Measurements from ENCODE around the gene GPR78.

Gene GPR78

GRCh38 chr4:8547108-8547911 is 32.9 kb upstream of the GPR78 start:
- DNase-seq, result no peak

- DNase-seq, result no peak
Measured at GRCh38 chr4:8547912-8548730, 32.1 kb upstream of the GPR78 start.

- DNase-seq, result no peak
Measured at GRCh38 chr4:8548731-8549351, 31.4 kb upstream of the GPR78 start.

GRCh38 chr4:8549352-8549931 is 30.8 kb upstream of the GPR78 start:
- no peak for DNase-seq

- DNase-seq, result no peak
Measured at GRCh38 chr4:8550691-8551090, 29.5 kb upstream of the GPR78 start.

- DNase-seq, result no peak
Measured at GRCh38 chr4:8552024-8552423, 28.2 kb upstream of the GPR78 start.

- DNase-seq, result no peak
Measured at GRCh38 chr4:8552581-8553205, 27.5 kb upstream of the GPR78 start.

- DNase-seq, result no peak
Measured at GRCh38 chr4:8553216-8553615, 27.0 kb upstream of the GPR78 start.

GRCh38 chr4:8553991-8554405 is 26.2 kb upstream of the GPR78 start:
- no peak for DNase-seq

GRCh38 chr4:8554555-8555100 is 25.6 kb upstream of the GPR78 start:
- DNase-seq, result no peak

- DNase-seq, result no peak
Measured at GRCh38 chr4:8555716-8556115, 24.5 kb upstream of the GPR78 start.

GRCh38 chr4:8556341-8557150 is 23.6 kb upstream of the GPR78 start:
- no peak for DNase-seq

- DNase-seq, result no peak
Measured at GRCh38 chr4:8557151-8558076, 22.8 kb upstream of the GPR78 start.

GRCh38 chr4:8558080-8558960 is 21.9 kb upstream of the GPR78 start:
- DNase-seq, result no peak

- no peak for DNase-seq
Measured at GRCh38 chr4:8559011-8559410, 21.2 kb upstream of the GPR78 start.

- no peak for DNase-seq
Measured at GRCh38 chr4:8559524-8560264, 20.5 kb upstream of the GPR78 start.

GRCh38 chr4:8560265-8561047 is 19.7 kb upstream of the GPR78 start:
- no peak for DNase-seq

GRCh38 chr4:8564595-8564994 is 15.6 kb upstream of the GPR78 start:
- DNase-seq, result no peak

Data from activated effector memory CD4-positive, alpha-beta T cell treated with anti-CD3 and anti-CD28 coated beads, Interleukin-2, amount 50 U/mL, for 16 hours (primary cell).